Stimulated activated naive CD4-positive, alpha-beta T cell (primary cell): ENCODE data around the gene RAD51B.

Experiments
- DNase-seq, 6 experiments: peaks; one replicate each; lab custom pipeline; 2025; lab: John Stamatoyannopoulos, UW

The RAD51B gene

DNA sequence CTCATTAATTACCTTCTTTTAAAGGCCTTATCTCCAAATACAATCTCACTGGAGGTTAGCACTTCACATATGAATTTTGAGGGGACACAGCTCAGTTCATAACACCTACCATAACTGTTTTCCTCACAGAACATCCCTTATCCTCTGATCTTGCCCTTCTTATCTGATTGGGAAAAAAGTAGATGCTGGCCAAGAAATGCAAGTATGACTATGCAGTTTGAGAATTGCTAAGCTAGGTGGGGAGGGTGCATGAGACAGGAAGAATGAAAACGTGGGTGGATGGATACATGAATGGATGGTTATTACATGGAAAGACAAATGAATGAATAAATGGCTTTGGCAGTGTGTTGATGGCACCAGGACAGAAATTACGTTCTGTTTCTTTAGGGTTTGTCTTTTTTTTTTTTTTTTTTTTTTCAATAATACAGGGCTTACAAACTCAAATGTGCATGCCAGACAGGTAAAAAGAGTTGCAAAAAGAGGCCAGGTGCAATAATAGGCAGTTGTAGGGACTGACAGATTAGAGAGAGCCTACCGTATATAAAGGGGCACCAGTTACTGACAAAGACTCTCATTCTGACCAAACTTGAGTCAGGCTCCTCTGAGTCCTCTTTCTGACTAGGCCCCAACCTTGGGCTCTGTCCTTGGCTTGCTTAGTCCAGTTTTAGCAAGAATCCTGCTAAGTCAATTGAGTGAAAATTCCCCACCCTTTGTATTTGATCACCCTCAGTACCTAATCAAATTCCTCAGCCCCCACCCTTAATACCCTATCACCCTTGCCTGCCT is 668.4 kb downstream of the RAD51B start:
- no peak for DNase-seq

DNA sequence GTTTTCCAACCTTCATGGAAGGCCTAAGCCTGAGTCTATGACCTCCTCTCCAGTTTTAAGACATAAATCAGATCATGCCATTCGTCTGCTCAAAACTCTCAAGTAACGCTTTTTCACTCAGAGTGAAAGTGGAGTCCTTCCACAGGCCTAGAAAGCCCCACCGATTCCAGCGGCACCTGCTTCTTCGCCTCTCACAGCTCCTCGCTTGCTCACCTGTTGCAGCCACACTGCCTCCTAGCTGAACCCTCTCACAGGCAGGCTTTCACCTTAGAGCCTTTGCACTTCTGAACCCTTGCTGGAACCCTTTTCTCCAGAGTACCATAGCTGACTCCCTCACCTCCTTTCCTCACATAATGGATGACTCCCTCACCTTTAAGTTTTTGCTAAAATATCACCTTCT is 672.2 kb downstream of the RAD51B start:
- DNase-seq = no peak

DNA sequence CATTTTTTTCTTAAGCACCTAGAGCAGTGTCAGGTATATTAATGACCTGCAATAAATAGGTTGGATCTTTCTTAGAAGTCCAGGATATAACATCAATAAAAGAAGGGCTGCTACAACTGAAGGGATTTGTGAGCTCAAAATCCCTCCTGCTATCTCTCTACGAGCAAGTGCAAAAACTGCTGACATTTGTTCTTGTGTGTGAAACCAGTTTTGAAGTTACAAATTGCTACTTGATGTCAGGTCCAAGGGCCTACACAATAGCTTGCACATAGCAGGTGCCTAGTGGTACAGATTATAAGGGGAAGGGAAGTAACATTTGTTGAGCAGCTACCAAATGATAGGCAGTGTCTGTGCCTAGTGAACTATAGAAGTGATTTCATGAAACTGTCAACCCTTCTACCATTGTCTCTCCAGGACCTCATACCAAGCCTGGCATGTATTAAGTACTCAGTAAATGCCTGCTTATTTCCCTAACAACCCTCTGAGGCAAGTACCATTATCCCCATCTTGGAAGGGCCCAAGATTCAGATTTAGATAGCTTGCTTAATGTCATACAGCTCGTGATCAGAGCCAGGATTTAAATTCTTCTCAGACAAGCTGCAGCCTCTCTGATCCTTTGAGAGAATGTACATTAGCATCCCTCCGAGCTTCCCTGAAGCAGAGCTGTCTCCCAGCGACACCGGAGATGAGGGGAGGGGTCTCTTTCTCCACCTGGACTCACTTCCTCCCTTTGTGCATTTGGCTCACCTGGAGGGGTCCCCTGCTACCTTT is 673.0 kb downstream of the RAD51B start:
- DNase-seq = no peak

DNA sequence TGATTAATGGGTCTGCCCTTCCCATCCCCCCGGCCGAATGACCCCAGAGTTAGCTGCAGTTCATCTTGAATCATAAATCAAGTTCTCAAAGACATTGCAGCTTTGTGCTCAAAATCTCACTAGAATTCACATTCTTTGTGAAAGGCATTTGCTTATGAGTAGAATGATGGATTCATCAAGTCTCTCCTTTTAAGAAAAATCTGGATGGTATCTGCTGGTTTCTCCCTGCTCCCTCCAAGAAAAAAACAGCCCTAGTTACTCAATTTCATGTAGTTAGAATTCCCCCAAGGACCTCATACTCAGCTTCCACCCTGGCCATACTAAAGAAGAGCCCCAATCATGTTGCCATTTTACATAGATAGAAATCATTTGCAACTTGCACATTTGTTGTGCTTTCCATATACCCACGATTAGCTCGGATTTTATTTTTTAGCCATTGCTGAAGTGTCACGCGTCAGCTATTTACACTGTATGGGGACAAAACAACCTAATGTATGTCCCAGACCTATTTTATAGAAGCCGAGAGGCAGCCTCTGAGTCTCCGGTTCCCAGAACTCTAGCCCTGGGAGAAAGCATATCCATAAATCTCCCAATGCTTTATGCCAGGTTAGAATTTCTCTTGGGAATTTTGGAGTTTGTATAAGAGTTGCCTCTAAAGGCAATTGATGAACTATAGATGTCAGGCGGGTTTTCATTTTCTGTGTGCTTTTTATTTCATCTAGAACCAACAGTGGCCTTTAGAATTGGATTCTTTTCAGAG is 673.8 kb downstream of the RAD51B start:
- no peak for DNase-seq

DNA sequence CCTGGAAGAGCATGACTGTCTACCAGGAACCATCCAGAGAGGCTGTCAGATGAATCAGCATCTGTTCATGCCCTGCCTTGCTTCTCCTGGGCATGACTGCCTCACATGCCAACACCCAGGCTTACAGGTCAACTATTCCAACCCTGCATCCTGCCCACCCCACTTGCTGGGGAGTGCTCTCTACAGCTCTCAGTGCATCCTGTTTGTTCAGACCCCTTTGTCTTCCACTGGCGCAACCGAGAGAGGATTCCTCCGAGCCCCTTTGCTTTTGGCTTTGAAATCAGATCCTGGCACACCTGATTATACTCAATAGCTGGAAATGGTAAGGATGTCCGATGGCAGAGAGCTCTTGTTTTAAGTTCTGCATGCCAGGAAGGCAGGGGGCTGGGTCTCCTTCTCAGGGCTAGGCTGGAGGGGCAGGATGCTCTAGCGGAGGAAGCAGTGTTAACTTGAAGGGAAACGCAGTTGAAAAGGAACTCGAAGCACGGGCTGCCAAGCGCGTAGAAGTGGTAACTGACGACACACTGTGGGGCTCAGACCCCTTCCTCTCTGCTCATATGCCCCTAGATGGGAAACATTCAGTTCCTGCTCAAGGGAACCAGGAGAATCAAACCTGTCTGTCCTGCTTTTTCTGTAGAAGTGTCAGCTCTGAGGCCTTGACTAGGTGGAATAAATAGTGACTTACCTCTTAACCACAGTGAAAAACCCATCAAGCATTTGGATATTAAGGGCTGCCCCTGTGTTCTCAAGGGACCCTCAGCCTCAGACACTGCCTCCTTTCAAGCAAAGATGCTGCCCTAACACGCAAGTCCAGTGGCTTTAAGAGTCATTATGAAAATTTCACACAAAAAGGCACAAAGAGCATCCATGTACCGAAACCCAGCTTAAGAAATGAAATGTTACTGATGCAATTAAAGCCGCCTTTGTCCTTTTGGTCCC is 675.8 kb downstream of the RAD51B start:
- DNase-seq = peak in 5 of 6 experiments; percentile 9 to 74 (median 51)

DNA sequence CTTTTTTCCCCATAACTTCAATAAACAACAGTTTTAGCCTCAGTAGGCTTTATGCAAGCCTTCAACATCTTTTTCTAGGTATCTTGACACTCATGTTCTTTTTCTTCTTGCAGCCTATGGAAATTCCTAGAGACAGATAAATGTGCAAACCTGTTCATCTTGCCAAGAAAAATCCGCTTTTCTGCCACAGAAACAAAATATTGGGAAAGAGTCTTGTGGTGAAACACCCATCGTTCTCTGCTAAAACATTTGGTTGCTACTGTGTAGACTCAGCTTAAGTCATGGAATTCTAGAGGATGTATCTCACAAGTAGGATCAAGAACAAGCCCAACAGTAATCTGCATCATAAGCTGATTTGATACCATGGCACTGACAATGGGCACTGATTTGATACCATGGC is 677.4 kb downstream of the RAD51B start:
- no peak for DNase-seq

DNA sequence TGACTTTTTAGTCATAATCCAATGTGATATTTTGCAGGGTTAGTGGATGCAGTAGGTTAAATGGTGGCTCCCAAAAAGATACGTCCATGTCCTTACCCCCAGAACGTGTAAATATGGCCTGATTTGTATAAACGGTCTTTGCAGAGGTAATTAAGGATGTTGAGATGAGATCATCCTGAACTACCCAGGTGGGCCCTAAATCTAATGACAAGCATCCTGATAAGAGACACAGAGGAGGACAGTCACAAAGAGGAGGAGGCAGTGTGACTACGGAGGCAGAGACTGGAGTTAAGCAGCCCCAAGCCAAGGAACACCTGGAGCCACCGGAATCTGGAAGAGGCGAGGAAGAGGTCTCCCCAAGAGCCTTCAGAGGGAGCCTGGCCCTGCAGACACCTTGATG is 679.9 kb downstream of the RAD51B start:
- no peak for DNase-seq

DNA sequence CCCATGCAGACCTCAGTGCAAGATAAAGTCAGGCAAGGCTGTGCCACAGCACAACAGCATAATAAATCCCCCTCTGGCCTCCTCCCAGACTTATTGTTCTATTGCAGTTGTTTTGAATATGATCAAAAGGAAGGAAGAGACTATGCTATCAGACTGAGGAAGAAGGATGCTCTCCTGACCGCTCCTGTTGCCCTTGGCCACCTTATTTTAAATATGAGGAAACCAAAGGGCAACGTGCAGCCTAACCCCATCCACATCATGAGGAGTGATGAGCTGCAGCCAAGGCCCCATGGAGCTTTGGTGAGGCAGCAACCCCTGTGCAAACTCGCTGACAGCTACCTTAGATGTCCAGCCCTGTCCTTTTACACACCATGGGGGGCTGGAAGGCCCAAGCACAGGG is 681.6 kb downstream of the RAD51B start:
- no peak for DNase-seq

DNA sequence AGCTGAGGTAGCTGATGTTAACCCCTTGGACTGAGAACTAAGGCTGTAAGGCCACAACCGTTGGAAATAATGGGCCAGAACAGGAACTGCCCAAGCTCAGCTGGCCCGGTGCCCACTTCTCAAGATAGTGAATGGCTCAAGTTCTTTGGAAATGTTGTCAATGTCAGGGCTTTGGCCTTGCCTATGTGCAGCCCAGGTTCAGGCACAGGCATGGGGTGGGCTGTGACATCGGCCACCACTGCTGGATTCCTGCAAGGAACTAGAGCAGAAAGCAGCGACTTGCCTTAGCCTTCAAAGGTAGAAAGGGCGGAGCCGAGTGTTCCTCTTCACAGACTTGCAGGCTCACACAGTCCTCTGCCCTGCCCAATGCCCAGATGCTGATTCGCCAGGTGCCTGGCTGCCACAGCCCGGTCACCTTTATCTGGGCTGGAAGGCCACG is 682.1 kb downstream of the RAD51B start:
- DNase-seq = no peak

DNA sequence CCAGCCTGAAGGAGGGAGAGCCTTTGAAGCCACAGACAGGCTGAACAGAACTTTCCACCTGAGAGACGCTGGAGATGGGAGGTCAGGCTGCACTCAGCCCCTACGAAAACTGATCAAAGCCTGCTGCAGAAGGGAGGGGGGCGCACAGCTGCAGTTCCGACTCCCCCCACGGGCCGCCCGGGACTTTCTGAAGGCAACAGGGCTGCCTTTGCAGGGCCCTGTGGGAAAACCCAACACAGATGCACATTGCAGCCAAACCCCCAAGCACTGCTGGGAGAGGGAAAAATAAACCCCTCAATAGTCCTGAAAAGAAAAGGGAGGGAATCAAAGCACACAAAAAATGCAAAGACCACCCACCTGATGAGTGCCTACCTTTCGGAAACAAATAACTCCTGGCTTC is 682.7 kb downstream of the RAD51B start:
- no peak for DNase-seq

DNA sequence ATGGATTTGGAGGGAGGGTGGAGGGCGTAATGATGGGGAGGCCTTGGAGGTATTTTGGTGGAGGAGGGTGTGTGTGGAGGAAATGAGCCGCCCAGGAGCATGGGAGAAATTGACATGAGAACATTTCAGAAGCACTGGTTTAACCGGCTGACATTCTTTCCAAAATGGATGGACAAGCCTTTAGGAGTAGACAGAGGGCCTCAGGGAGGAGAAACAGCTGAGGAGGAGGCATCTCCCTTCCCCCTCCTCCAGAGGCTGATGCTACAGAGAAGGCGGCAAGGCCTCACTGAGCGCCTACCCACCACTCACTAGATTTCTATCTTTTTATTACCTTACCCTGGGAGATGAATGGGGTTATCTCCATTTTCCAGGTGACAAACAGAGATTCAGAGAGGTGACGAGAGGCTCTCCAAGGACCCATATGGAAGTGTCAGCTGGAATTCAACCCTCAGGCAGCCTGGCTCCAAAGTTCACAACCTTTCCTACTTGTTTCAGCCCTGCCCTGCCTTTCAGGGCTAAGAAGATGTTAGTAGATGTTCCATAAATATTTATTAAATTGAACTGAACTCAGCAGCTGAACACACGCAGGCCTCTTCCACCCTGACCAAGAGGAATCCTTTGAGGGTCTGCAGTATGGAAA is 683.7 kb downstream of the RAD51B start:
- DNase-seq = no peak

DNA sequence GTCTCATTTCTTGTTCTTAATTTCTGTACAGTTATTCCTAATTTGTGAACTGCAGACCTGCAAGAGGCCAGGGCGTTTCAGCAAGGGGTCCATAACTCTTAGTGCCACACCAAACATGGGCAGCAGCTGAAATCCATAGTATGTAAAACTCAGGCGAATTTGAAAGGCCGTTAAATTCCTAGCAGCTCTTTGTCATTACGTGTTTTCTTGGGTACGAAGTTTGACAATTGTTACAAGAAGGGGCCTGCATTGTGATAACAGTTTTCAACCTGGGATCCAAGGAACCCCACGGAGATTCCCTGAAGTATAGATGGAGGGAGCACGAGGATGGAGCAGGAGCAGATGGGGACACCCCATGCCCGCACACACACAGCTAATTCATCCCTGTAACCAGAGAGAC is 685.3 kb downstream of the RAD51B start:
- no peak for DNase-seq

DNA sequence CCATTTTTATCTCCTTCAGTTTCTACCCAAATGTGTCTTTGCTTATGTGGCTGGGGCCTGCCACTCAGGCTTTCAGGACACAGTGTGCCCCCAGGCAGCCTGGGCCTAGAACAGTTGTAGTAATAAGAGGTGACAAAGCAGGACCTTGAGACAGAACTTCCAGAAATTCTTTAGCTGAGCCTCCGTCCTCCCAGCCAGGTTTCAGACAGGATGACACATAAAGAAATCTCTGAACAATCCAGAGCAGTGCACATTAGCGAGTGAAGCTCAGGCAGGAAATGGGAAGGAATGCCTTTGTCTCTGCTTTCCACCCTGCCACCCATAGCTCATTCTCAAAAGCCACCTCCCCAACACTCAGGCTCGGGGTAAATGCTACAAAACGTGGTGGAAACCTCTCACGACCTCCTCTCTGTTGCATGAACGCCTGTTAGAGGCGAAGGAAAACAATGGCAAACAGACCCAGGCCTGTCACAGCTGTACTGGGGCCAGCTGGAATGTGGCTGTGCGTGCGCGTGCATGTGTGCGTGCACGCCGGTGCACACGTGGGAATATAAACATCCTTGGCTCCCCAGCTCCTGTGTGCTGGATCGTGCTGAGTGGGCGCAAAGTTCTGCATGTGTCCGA is 686.6 kb downstream of the RAD51B start:
- DNase-seq = peak in 2 of 6 experiments; percentile 35 to 37

DNA sequence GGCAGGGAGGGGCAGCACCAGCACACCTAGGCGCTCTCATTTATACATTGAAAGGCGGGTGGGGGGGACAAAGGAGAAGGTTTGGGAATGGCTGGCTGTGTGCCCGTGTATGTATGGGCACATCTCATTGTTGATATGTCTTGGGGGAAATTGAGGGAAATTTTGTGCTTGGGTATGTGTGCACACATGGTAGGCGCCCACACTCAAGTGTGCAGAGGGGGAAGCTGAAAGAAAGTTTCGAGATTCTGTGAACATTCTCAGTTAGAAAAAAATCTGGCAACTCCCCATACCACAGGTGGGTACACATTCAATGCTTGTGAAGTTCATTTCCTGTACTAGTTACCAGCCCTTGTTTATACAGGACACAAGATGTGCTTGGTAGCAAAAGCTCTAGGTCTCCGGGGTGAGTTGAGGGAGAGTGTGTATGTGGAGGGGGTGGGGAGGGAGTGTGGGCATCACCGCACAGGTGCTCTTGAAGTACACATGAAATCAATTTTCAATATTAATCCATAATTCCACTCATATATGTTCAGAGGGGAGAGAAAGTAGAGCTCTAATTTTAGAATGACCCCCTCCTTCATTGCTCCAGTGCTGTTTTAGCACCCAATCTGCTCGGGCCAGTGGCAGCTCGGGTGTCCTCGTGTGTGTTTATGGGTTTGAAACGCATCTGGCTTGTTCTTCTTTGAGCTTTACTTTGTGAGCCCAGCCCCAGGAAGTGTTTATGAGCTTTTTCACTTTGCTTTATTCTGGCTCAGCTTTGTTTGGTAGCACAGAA is 687.3 kb downstream of the RAD51B start:
- peak; percentile 11 to 83 (median 56) for DNase-seq

DNA sequence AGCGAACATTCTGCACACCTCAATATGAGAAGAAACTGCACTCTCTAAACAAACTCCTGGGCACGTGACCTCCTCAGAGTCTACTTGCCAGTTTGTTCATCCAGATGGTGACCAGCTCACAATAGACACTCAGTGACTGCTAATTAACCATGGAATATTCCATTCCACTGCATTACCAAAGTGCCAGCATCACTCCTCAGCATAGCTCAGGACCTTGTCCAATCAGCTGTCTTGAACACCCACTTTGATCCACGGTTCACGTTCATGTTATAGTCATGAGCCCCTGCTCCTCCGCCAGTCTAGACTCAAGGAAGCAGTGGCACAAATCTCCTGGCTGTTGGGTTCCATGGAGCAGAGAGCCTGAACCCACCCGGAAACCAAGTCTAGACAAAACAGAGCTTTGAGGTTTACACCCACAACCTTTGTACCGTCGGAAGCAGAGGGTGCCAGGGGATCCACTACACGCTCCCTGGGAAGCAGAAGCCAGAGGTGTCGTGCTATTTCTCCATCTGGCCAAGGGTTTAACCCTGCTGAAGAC is 688.0 kb downstream of the RAD51B start:
- peak in 5 of 6 experiments; percentile 39 to 73 (median 56) for DNase-seq

DNA sequence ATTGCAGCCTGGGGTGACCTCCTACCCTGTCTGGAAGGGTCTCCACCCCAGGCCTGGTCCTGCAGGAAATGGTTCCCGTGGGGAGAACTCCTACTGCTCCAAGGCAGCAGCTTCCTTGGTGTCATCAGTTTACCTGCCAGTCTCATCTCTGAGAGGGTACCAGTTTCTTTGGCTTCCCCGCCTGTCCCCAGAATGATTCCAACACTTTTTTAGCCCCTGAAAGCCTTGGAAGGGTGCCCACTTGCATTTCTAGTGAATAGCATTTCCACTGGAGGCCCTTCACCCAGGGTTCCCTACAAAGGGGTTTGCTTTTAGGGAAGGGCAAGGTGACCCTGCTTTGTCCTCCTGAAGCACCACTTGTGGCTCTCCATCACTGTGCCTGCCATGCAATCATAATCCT is 689.0 kb downstream of the RAD51B start:
- no peak for DNase-seq

DNA sequence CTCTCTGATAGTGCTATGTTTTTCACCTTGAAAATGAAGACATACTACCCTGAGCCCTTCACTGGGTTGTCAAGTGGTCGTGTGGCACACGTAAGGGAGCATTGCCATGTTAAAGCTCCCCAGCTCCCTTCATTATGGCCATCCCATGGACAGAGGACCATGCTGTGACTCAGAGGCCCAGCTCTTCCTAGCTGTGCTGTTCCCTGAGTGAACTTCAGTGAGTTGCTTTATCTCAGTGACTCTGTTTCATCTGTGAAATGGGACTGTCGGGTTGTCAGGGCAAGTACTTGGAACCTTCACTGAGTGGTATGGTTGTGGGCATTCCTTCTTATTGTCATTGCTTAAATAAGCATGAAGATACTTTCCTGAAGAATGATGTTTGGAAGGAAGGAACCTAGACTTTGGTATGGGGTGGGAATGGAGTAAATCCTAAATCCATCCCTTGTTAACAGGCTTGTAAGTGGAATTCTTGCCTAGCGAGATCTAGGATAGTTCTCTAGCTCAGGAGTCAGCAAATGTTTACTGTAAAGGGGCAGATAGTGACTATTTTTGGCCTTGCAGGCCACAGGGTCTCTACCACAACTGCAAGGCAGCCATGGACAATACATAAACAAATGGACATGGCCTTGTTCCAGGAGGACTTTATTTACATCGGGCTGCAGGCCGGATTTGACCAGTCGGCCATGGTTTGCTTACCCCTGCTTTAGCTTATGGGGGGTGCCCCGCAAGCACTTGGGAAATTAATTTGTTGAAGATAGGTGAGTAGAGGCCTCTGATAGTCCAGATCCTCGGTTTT is 689.8 kb downstream of the RAD51B start:
- no peak for DNase-seq
